ENCODE data around the gene PLEKHH1. TPM values are rescaled to one million over a fixed set of nuclear protein-coding genes. Genes with fewer than 3 reads are reported as not detected.

PLEKHH1 gene
- total RNA-seq, 1 experiment from 2014 or later, result 6.7 TPM

GRCh38 chr14:67536087-67536486 lies 3.0 kb downstream of the PLEKHH1 start:
- Histone ChIP-seq H3K9me3 (ENCODE audit: control insufficient read depth, insufficient read depth, low read depth, low read length) (no peaks in the 10 kb centered on the region), H3K36me3 (ENCODE audit: control insufficient read depth, insufficient read depth, low read length) (no peaks in the 10 kb centered on the region; the same call in 1 of the 2 replicates), H3K27ac (ENCODE audit: low read length) (no peak overlapping the region), H3K4me3 (ENCODE audit: low read depth in 2 of 2, low read length in 2 of 2) (no peak overlapping the region), H3K27me3 (ENCODE audit: control insufficient read depth, insufficient read depth, low read length) (no peaks in the 10 kb centered on the region), H3K4me1 (ENCODE audit: control insufficient read depth, insufficient read depth, low read length) (no peaks in the 10 kb centered on the region)
- in situ Hi-C loops (cut with HindIII; ENCODE audit: low pct_unique_long_range_greater_than_20kb, low sequenced_read_pairs) (no loop called here), intact Hi-C loops (cut with micrococcal nuclease; ENCODE audit: unreplicated experiment) (no loop called here)
- BruUV-seq (replicated peaks), result no TSS peak
- DNase-seq (ENCODE audit: low read depth, low spot score) (no peak), ATAC-seq (no peak)
- ChIA-PET CTCF (no interaction called here), POLR2A (interaction anchor here (0.6 kb wide), 1 partner anchor 13 kb away, joined by 6 read pairs; no protein-coding TSS in a partner anchor)
- TF ChIP-seq TCF7L2 (IDR thresholded peaks at IDR 0.05; ENCODE audit: low read depth, low read length) (no peak), REST (IDR thresholded peaks at IDR 0.05; ENCODE audit: insufficient read depth in 1 of 2, low read depth in 2 of 2, low read length in 1 of 2) (no peak), POLR2AphosphoS5 (IDR thresholded peaks at IDR 0.05; ENCODE audit: low read depth, low read length) (no peak), CTCF (IDR thresholded peaks at IDR 0.05) (no peak), SIN3A (IDR thresholded peaks at IDR 0.05; ENCODE audit: borderline replicate concordance, insufficient read depth, low read depth, low read length) (no peak)

- Histone ChIP-seq H3K9me3 (ENCODE audit: control insufficient read depth, insufficient read depth, low read depth, low read length) (no peaks in the 10 kb centered on the region), H3K27ac (ENCODE audit: low read length) (no peak overlapping the region), H3K4me1 (ENCODE audit: control insufficient read depth, insufficient read depth, low read length) (no peaks in the 10 kb centered on the region), H3K4me3 (ENCODE audit: low read depth in 2 of 2, low read length in 2 of 2) (no peak overlapping the region), H3K27me3 (ENCODE audit: control insufficient read depth, insufficient read depth, low read length) (no peaks in the 10 kb centered on the region), H3K36me3 (ENCODE audit: control insufficient read depth, insufficient read depth, low read length) (no peaks in the 10 kb centered on the region; the same call in none of the 2 replicates)
- in situ Hi-C loops (cut with HindIII; ENCODE audit: low pct_unique_long_range_greater_than_20kb, low sequenced_read_pairs), result no loop called here
- DNase-seq (ENCODE audit: low read depth, low spot score) (no peak), ATAC-seq (no peak)
- TF ChIP-seq SIN3A (IDR thresholded peaks at IDR 0.05; ENCODE audit: borderline replicate concordance, insufficient read depth, low read depth, low read length) (no peak), TCF7L2 (IDR thresholded peaks at IDR 0.05; ENCODE audit: low read depth, low read length) (no peak)
- POLR2A ChIA-PET, result no interaction called here
- no TSS peak for BruUV-seq (replicated peaks)
- intact Hi-C loops (cut with micrococcal nuclease; ENCODE audit: unreplicated experiment), result no loop called here
- CTCF ChIA-PET, result no interaction called here
These were observed 4.6 kb downstream of the PLEKHH1 start for GRCh38 chr14:67537736-67538135.

- no TSS peak for BruUV-seq (replicated peaks)
- ChIA-PET CTCF (no interaction called here), POLR2A (no interaction called here)
- in situ Hi-C loops (cut with HindIII; ENCODE audit: low pct_unique_long_range_greater_than_20kb, low sequenced_read_pairs) (no loop called here), intact Hi-C loops (cut with micrococcal nuclease; ENCODE audit: unreplicated experiment) (no loop called here)
- Histone ChIP-seq H3K9me3 (ENCODE audit: control insufficient read depth, insufficient read depth, low read depth, low read length) (no peaks in the 10 kb centered on the region), H3K27me3 (ENCODE audit: control insufficient read depth, insufficient read depth, low read length) (no peaks in the 10 kb centered on the region), H3K36me3 (ENCODE audit: control insufficient read depth, insufficient read depth, low read length) (no peaks in the 10 kb centered on the region; the same call in 1 of the 2 replicates), H3K4me1 (ENCODE audit: control insufficient read depth, insufficient read depth, low read length) (no peaks in the 10 kb centered on the region), H3K27ac (ENCODE audit: low read length) (no peak overlapping the region), H3K4me3 (ENCODE audit: low read depth in 2 of 2, low read length in 2 of 2) (no peak overlapping the region)
- TF ChIP-seq SIN3A (IDR thresholded peaks at IDR 0.05; ENCODE audit: borderline replicate concordance, insufficient read depth, low read depth, low read length), result no peak
- DNase-seq (ENCODE audit: low read depth, low spot score), result no peak
- no peak for ATAC-seq
These were observed 5.4 kb downstream of the PLEKHH1 start for GRCh38 chr14:67538501-67538900.

Measured in Panc1 (cell line).